Naive thymus-derived CD4-positive, alpha-beta T cell (primary cell): ENCODE results near the gene NEMF. TPM values are rescaled to one million over a fixed set of nuclear protein-coding genes. Genes with fewer than 3 reads are reported as not detected.
"Not testable (repeated sequence)": the region's sequence is repeated elsewhere in the genome, so short reads cannot be mapped to it uniquely, and the experiment has no call there.

Experiments used
- ATAC-seq: fragments of 150-1000 bp; cut with Tn5 transposase; 2 replicates; pipeline ENCODE4 v1.10.0; 2021; ENCODE audit warnings: mild to moderate bottlenecking, moderate library complexity
- CTCF ChIA-PET: fragments of 350-600 bp; sonication (Branson Sonifier 250); formaldehyde crosslinking; loops from one replicate; lab custom pipeline; 2021; ENCODE audit warnings: antibody characterized with exemption; lab: Charles Lee
- POLR2A ChIA-PET: fragments of 350-600 bp; sonication (Branson Sonifier 250); formaldehyde crosslinking; loops from one replicate; lab custom pipeline; 2021; ENCODE audit warnings: antibody characterized with exemption, inconsistent platforms; lab: Charles Lee
- DNase-seq, 9 donors: peaks; one replicate each; pipeline versions ENCODE4 v3.0.0 to v3.0.0-alpha.2; 2020 to 2022; ENCODE audit warnings: mixed read lengths in 1 of 9
- H3K27ac ChIP-seq: one replicate; pipeline ENCODE4 v1.7.0; 2013; ENCODE audit warnings: mild to moderate bottlenecking, low read depth, low read length, moderate library complexity
- H3K27me3 ChIP-seq, 2 donors: one replicate each; pipeline ENCODE4 v1.7.0; 2013; ENCODE audit warnings: low read length in 2 of 2, mild to moderate bottlenecking in 2 of 2, moderate library complexity in 2 of 2; ENCODE audit not compliant: control insufficient read depth in 2 of 2, insufficient read depth in 2 of 2
- H3K36me3 ChIP-seq, 3 experiments: 1 replicate in 2 of 3; 2 replicates in 1 of 3; pipeline ENCODE4 v1.7.0; 2013; ENCODE audit warnings: low read length in 3 of 3, mild to moderate bottlenecking in 3 of 3, moderate library complexity in 1 of 3; ENCODE audit not compliant: insufficient read depth in 3 of 3, control insufficient read depth in 2 of 3
- H3K4me1 ChIP-seq, 2 donors: one replicate each; pipeline ENCODE4 v1.7.0; 2013; ENCODE audit warnings: low read length in 2 of 2, mild to moderate bottlenecking in 2 of 2, moderate library complexity in 1 of 2; ENCODE audit not compliant: control insufficient read depth in 2 of 2, insufficient read depth in 2 of 2
- H3K4me3 ChIP-seq: 2 replicates; pipeline ENCODE4 v1.7.0; 2013; ENCODE audit warnings: mild to moderate bottlenecking, low read length
- H3K9me3 ChIP-seq, 3 experiments: 1 replicate in 2 of 3; 2 replicates in 1 of 3; pipeline ENCODE4 v1.7.0; 2013; ENCODE audit warnings: low read length in 3 of 3; ENCODE audit not compliant: control insufficient read depth in 2 of 3
- H3K27ac Mint-ChIP-seq, 9 donors: one replicate each; pipeline ENCODE4 v1.8.0; 2020 to 2022; ENCODE audit warnings: mixed read lengths in 9 of 9, mild to moderate bottlenecking in 8 of 9, moderate library complexity in 5 of 9, inconsistent platforms in 2 of 9
- H3K27me3 Mint-ChIP-seq, 5 donors: one replicate each; pipeline ENCODE4 v1.8.0; 2021 to 2022; ENCODE audit warnings: mixed read lengths in 5 of 5, mild to moderate bottlenecking in 1 of 5
- H3K36me3 Mint-ChIP-seq, 5 donors: one replicate each; pipeline ENCODE4 v1.8.0; 2020 to 2022; ENCODE audit warnings: mixed read lengths in 5 of 5, mild to moderate bottlenecking in 3 of 5, inconsistent platforms in 1 of 5
- H3K4me1 Mint-ChIP-seq, 7 donors: one replicate each; pipeline ENCODE4 v1.8.0; 2020 to 2022; ENCODE audit warnings: mixed read lengths in 7 of 7, mild to moderate bottlenecking in 3 of 7, inconsistent platforms in 1 of 7
- H3K4me3 Mint-ChIP-seq, 10 donors: one replicate each; pipeline ENCODE4 v1.8.0; 2020 to 2022; ENCODE audit warnings: mild to moderate bottlenecking in 10 of 10, mixed read lengths in 10 of 10, moderate library complexity in 6 of 10, inconsistent platforms in 2 of 10
- H3K9me3 Mint-ChIP-seq, 11 donors: one replicate each; pipeline ENCODE4 v1.8.0; 2020 to 2022; ENCODE audit warnings: mixed read lengths in 11 of 11, mild to moderate bottlenecking in 4 of 11, inconsistent platforms in 1 of 11, moderate library complexity in 1 of 11
- intact Hi-C, 2 donors: fragments of 100-400 bp; cut with micrococcal nuclease; formaldehyde crosslinking; loops; one replicate each; pipeline ENCODE4 v1.15.1; 2023
- polyA plus RNA-seq, 2 donors: library from polyadenylated mRNA; unstranded; fragments of 300-500 nt; fragmentation: Illumina TruSeq; gene quantifications; one replicate each; pipeline ENCODE4 v1.2.3, GENCODE V29; 2021
- total RNA-seq, 6 experiments: library from RNA in 5 of 6; stranded (reverse) in 5 of 6; gene quantifications; 1 replicate in 5 of 6; 2 replicates in 1 of 6; pipeline ENCODE4 v1.2.3 and lab custom pipeline; 2021 to 2026

Gene NEMF
- total and polyA plus RNA-seq, 7 experiments from 2014 or later = 36.8 to 127 (median 105) TPM

DNA sequence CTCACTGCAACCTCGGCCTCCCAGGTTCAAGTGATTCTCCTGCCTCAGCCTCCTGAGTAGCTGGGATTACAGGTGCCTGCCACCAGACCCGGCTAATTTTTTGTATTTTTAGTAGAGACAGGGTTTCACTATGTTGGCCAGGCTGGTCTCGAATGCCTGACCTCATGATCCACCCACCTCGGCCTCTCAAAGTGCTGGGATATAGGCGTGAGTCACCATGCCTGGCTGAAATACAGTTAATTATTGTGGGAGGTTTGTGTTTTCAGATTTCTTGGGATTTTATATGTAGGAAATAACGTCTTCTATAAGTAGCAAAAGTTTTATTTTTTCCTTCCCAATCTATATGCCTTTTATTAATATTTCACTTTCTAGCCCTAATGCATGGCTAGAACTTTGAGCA lies 21.0 kb upstream of the NEMF start:
- intact Hi-C loops, H3K4me3 ChIP-seq, H3K9me3 ChIP-seq, H3K4me3 Mint-ChIP-seq, DNase-seq, ATAC-seq, H3K4me1 ChIP-seq, H3K36me3 Mint-ChIP-seq, H3K27me3 Mint-ChIP-seq, H3K36me3 ChIP-seq, H3K27me3 ChIP-seq, H3K27ac ChIP-seq, H3K27ac Mint-ChIP-seq, H3K9me3 Mint-ChIP-seq: not testable (repeated sequence)
- CTCF ChIA-PET = interaction anchor here (1.3 kb wide), 1 partner anchor 128 kb away, joined by 4 read pairs; no protein-coding TSS in a partner anchor
- POLR2A ChIA-PET = interaction anchor here (0.6 to 2.0 kb wide), 5 partner anchors 8 to 270 kb away, joined by 4 to 5 read pairs (median 4); no protein-coding TSS in a partner anchor
- peaks cover 2 to 22% (median 9%) of the 10 kb centered on the region in 7 donors for H3K4me1 Mint-ChIP-seq

DNA sequence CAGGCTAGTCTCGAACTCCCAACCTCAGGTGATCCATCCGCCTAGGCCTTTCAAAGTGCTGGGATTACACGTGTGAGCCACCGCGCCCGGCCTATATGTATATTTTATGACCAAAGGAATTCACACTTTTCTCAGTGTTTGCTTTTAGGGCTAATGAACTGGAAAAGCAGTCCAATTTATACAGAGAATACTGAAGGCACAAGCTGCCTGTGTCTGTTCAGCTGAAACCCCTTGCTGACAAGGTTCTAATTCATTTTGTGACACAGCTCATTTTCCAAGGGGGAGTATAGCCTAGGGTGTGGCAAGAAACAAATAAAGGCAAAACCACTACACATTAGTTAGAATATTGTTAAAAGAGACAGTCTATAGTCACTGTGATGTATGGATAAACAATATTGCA lies 18.3 kb upstream of the NEMF start:
- Histone ChIP-seq H3K9me3 (no peaks in the 10 kb centered on the region), H3K27me3 (no peaks in the 10 kb centered on the region), H3K4me3 (no peak overlapping the region), H3K4me1 (peaks cover 10 to 13% of the 10 kb centered on the region in 2 donors), H3K36me3 (no peaks in the 10 kb centered on the region), H3K27ac (no peak overlapping the region)
- H3K27ac Mint-ChIP-seq = no peak overlapping the region
- ATAC-seq = no peak
- no peaks in the 10 kb centered on the region for H3K27me3 Mint-ChIP-seq
- CTCF ChIA-PET = no interaction called here
- intact Hi-C loops = no loop called here
- no peak for DNase-seq
- H3K4me1 Mint-ChIP-seq = peaks cover 9 to 31% (median 17%) of the 10 kb centered on the region in 7 donors
- no peaks in the 10 kb centered on the region for H3K9me3 Mint-ChIP-seq
- no peak overlapping the region for H3K4me3 Mint-ChIP-seq
- peaks cover 0 to 2% (median 0%) of the 10 kb centered on the region in 5 donors for H3K36me3 Mint-ChIP-seq
- POLR2A ChIA-PET = interaction anchor here (0.5 to 12.6 kb wide), 5 partner anchors 9 to 246 kb away, joined by 3 to 328 read pairs (median 24); partner anchors contain the start of genes ARF6 and VCPKMT

DNA sequence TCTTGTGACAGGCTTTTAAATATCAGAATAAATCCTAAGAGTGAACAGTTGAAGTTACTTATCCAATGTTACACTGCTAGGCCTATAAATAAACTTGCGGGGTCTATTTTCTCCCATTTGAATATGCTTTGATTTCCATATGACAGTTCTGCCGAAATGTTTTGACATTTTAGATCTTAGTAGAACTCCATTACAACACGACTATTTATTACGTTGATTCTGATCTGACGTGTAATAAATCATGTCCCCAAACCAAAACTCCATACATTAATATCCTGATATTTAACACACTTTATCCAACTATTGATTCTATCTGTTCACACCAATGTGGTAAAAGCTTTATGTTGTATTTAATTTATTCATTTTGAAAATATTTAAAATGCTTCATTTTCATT lies 16.1 kb upstream of the NEMF start:
- peaks cover 9 to 31% (median 17%) of the 10 kb centered on the region in 7 donors for H3K4me1 Mint-ChIP-seq
- no peaks in the 10 kb centered on the region for H3K27me3 Mint-ChIP-seq
- H3K4me3 ChIP-seq = peak overlapping the region; percentile 42
- H3K36me3 Mint-ChIP-seq = peaks cover 0 to 2% (median 0%) of the 10 kb centered on the region in 5 donors
- H3K27me3 ChIP-seq = no peaks in the 10 kb centered on the region
- H3K4me1 ChIP-seq = peaks cover 28 to 30% of the 10 kb centered on the region in 2 donors
- H3K27ac Mint-ChIP-seq = peak overlapping the region; percentile 93 to 99 (median 97)
- no peaks in the 10 kb centered on the region for H3K9me3 Mint-ChIP-seq
- CTCF ChIA-PET = interaction anchor here (0.9 to 2.8 kb wide), 9 partner anchors 11 to 135 kb away, joined by 3 to 11 read pairs (median 4); partner anchors contain the start of gene NEMF
- no peak for ATAC-seq
- POLR2A ChIA-PET = interaction anchor here (0.6 to 12.6 kb wide), 28 partner anchors 11 to 360 kb away, joined by 3 to 328 read pairs (median 6); partner anchors contain the start of genes ARF6, DNAAF2, NEMF and VCPKMT
- H3K9me3 ChIP-seq = no peaks in the 10 kb centered on the region
- intact Hi-C loops = loop anchor here (1.0 to 10.0 kb wide), 10 partner anchors 11 to 966 kb away; partner anchors contain the start of genes VCPKMT (in 2 of the 2), DMAC2L (in 1 of the 2), L2HGDH (in 1 of the 2) and NIN (in 1 of the 2)
- peak overlapping the region; percentile 91 for H3K27ac ChIP-seq
- no peaks in the 10 kb centered on the region for H3K36me3 ChIP-seq
- DNase-seq = no peak
- H3K4me3 Mint-ChIP-seq = peak overlapping the region; percentile 79 to 95 (median 90)

DNA sequence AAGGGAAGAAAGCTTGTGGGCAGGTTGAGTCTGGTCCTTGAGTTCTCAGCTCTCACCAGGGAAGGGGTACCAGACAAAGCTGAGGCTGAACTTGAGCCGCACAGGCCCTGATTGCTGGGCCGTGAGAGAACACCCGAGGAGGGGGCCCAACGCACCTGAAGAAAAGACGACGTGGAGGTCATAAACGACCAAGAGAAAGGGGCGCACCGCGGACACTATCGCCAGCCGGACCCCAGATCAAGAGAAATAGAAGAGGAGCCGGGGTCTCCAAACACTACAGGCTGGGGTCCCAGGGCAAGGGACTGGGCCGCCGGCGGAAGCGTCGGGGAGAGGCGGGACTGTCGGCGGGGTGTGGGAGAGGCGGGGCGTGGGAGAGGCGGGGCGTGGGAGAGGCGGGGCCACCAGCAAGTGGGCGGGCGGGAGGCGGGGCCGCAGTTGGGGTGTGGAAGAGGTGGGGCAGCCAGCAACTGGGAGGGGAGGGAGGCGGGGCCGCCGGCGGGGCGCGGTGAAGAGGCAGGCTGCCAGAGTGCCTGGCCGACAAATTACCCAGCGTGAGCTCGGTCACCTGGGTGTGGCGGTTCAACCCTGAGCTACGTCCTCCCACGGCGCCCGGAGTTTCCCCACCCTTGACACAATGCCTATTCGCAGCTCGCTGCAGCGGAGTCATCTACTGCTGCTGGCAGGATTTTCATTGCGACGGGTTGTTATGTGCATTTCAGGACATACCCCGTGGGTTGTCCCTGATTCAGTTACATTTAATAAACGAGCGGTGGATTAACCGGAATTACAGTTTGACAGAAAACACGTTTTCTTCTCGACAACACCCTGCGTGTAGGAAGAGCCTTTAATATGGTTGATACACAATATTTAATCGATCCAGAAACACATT lies 15.5 kb upstream of the NEMF start:
- no peaks in the 10 kb centered on the region for H3K9me3 ChIP-seq
- no peaks in the 10 kb centered on the region for H3K36me3 ChIP-seq
- Mint-ChIP-seq H3K27me3 (no peaks in the 10 kb centered on the region), H3K9me3 (peaks cover 0 to 4% (median 0%) of the 10 kb centered on the region in 11 donors), H3K4me1 (peaks cover 9 to 31% (median 17%) of the 10 kb centered on the region in 7 donors), H3K27ac (peak overlapping the region; percentile 93 to 99 (median 97)), H3K36me3 (peaks cover 0 to 2% (median 0%) of the 10 kb centered on the region in 5 donors), H3K4me3 (peak overlapping the region; percentile 79 to 95 (median 90))
- CTCF ChIA-PET = interaction anchor here (0.6 to 2.8 kb wide), 16 partner anchors 10 to 238 kb away, joined by 3 to 11 read pairs (median 4); partner anchors contain the start of gene NEMF
- peaks cover 31 to 35% of the 10 kb centered on the region in 2 donors for H3K4me1 ChIP-seq
- ATAC-seq (peak; percentile 96), DNase-seq (peak; percentile 87 to 97 (median 93))
- H3K4me3 ChIP-seq = peak overlapping the region; percentile 75
- intact Hi-C loops = loop anchor here (1.0 to 10.0 kb wide), 10 partner anchors 11 to 967 kb away; partner anchors contain the start of genes VCPKMT (in 2 of the 2), DMAC2L (in 1 of the 2), L2HGDH (in 1 of the 2) and NIN (in 1 of the 2)
- peak overlapping the region; percentile 91 for H3K27ac ChIP-seq
- POLR2A ChIA-PET = interaction anchor here (0.6 to 12.6 kb wide), 34 partner anchors 14 to 959 kb away, joined by 3 to 328 read pairs (median 5); partner anchors contain the start of genes ARF6, DNAAF2, KLHDC2 and NEMF
- no peaks in the 10 kb centered on the region for H3K27me3 ChIP-seq

DNA sequence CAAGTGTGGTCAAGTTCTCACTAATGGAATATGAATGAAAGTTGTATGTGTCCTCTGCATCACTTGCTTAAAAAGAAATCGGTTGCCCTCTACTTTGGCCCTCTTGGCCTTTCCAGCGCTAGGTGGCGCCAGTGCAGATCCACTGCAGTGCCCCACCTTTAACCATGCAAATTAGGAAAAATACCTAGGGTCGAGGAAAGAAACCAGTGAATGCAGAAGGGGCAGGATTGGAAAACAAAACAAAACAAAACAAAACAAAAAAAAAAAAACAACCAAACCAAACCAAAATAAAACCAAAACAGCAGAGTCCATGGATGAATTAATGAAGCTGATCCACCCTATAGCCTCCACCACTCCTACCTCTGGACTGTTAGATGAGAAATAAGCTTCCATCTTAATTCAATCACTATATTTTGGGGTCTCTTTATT lies 12.9 kb upstream of the NEMF start:
- H3K27ac Mint-ChIP-seq = no peak overlapping the region
- peak; percentile 50 to 77 (median 64) for DNase-seq
- CTCF ChIA-PET = interaction anchor here (0.6 to 6.2 kb wide), 23 partner anchors 13 to 282 kb away, joined by 3 to 40 read pairs (median 4); partner anchors contain the start of gene NEMF
- peak overlapping the region; percentile 46 for H3K27ac ChIP-seq
- no peaks in the 10 kb centered on the region for H3K9me3 ChIP-seq
- H3K9me3 Mint-ChIP-seq = peaks cover 0 to 16% (median 0%) of the 10 kb centered on the region in 11 donors
- H3K4me3 Mint-ChIP-seq = peak overlapping the region in 1 of 10 donors; percentile 13
- H3K36me3 Mint-ChIP-seq = peaks cover 0 to 13% (median 0%) of the 10 kb centered on the region in 5 donors
- H3K27me3 Mint-ChIP-seq = peaks cover 0 to 9% (median 0%) of the 10 kb centered on the region in 5 donors
- no peaks in the 10 kb centered on the region for H3K36me3 ChIP-seq
- no peak for ATAC-seq
- H3K4me1 Mint-ChIP-seq = peaks cover 9 to 39% (median 26%) of the 10 kb centered on the region in 7 donors
- no peaks in the 10 kb centered on the region for H3K27me3 ChIP-seq
- no peak overlapping the region for H3K4me3 ChIP-seq
- H3K4me1 ChIP-seq = peaks cover 31 to 35% of the 10 kb centered on the region in 2 donors
- intact Hi-C loops = loop anchor here (1.0 to 10.0 kb wide), 4 partner anchors 13 to 969 kb away; partner anchors contain the start of gene NIN (in 1 of the 2)
- POLR2A ChIA-PET = interaction anchor here (0.6 to 12.6 kb wide), 16 partner anchors 13 to 390 kb away, joined by 3 to 328 read pairs (median 6); partner anchors contain the start of genes ARF6 and NEMF
